GM20431 (cell line): ENCODE measurements around the gene MAP1B.

Experiments
- in situ Hi-C: fragments of 300-500 bp; cut with MseI, MboI; formaldehyde crosslinking; loops from one replicate; pipeline ENCODE4 v1.15.0; 2020; ENCODE audit warnings: low sequenced_read_pairs; ENCODE audit not compliant: unreplicated experiment

The MAP1B gene

GRCh38 chr5:72235725-72236124 is 128.4 kb downstream of the MAP1B start:
- in situ Hi-C loops: loop anchor here (25.0 kb wide), 1 partner anchor 98 kb away; no protein-coding TSS in a partner anchor

- in situ Hi-C loops: loop anchor here (25.0 kb wide), 1 partner anchor 100 kb away; no protein-coding TSS in a partner anchor
These were observed 130.1 kb downstream of the MAP1B start for GRCh38 chr5:72237415-72237814.

- in situ Hi-C loops: loop anchor here (25.0 kb wide), 1 partner anchor 101 kb away; no protein-coding TSS in a partner anchor
These were observed 130.6 kb downstream of the MAP1B start for GRCh38 chr5:72237879-72238278.

GRCh38 chr5:72238712-72239445 is 131.6 kb downstream of the MAP1B start:
- in situ Hi-C loops: loop anchor here (25.0 kb wide), 1 partner anchor 102 kb away; no protein-coding TSS in a partner anchor

- in situ Hi-C loops: loop anchor here (25.0 kb wide), 1 partner anchor 104 kb away; no protein-coding TSS in a partner anchor
These were observed 134.2 kb downstream of the MAP1B start for GRCh38 chr5:72241346-72242003.

- in situ Hi-C loops: loop anchor here (25.0 kb wide), 1 partner anchor 106 kb away; no protein-coding TSS in a partner anchor
These were observed 135.7 kb downstream of the MAP1B start for GRCh38 chr5:72242796-72243475.

- in situ Hi-C loops: loop anchor here (25.0 kb wide), 1 partner anchor 106 kb away; no protein-coding TSS in a partner anchor
These were observed 136.4 kb downstream of the MAP1B start for GRCh38 chr5:72243706-72244105.

GRCh38 chr5:72244862-72245371 is 137.6 kb downstream of the MAP1B start:
- in situ Hi-C loops: loop anchor here (25.0 kb wide), 1 partner anchor 108 kb away; no protein-coding TSS in a partner anchor

- in situ Hi-C loops: loop anchor here (25.0 kb wide), 1 partner anchor 108 kb away; no protein-coding TSS in a partner anchor
These were observed 138.3 kb downstream of the MAP1B start for GRCh38 chr5:72245546-72245945.

- in situ Hi-C loops: loop anchor here (25.0 kb wide), 1 partner anchor 109 kb away; no protein-coding TSS in a partner anchor
These were observed 138.8 kb downstream of the MAP1B start for GRCh38 chr5:72245951-72246532.

- in situ Hi-C loops: loop anchor here (25.0 kb wide), 1 partner anchor 110 kb away; no protein-coding TSS in a partner anchor
These were observed 139.7 kb downstream of the MAP1B start for GRCh38 chr5:72246954-72247442.

- in situ Hi-C loops: loop anchor here (25.0 kb wide), 1 partner anchor 111 kb away; no protein-coding TSS in a partner anchor
These were observed 141.2 kb downstream of the MAP1B start for GRCh38 chr5:72248410-72248981.

- in situ Hi-C loops: no loop called here
These were observed 144.1 kb downstream of the MAP1B start for GRCh38 chr5:72251386-72251785.

GRCh38 chr5:72252008-72252407 is 144.7 kb downstream of the MAP1B start:
- in situ Hi-C loops: no loop called here

- in situ Hi-C loops: no loop called here
These were observed 145.4 kb downstream of the MAP1B start for GRCh38 chr5:72252574-72253155.

- in situ Hi-C loops: no loop called here
These were observed 148.0 kb downstream of the MAP1B start for GRCh38 chr5:72255237-72255636.

- in situ Hi-C loops: no loop called here
These were observed 148.4 kb downstream of the MAP1B start for GRCh38 chr5:72255670-72256069.

GRCh38 chr5:72256536-72256935 is 149.3 kb downstream of the MAP1B start:
- in situ Hi-C loops: no loop called here
